ENCODE results near the gene RTCB. TPM values are rescaled to one million over a fixed set of nuclear protein-coding genes. Genes with fewer than 3 reads are reported as not detected.

The RTCB gene
- total RNA-seq, 1 experiment from 2014 or later = 101 TPM

DNA sequence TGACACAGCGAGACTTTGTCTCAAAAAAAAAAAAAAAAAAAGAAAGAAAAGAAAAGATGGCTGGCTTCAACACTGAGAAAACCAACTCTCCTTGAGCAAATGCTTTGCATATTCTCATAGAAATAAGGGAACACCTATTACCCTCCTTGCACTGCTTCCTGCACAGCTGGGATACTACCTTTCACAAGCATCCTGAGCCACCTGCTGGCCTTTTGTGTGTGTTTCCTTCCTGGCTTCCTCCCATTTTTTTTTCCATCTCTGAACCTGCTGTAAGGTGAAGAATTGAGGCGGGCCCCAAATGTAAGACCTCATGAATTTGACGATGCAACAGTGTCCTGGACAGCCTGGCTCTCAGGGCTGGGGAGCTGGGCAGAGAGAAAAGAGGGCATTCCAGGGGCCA, 56.3 kb downstream of the RTCB start:
- Histone ChIP-seq H3K56ac (ENCODE audit: insufficient read length, low read depth, low read length) (no peak overlapping the region), H3K79me2 (ENCODE audit: insufficient read depth, low read length) (no peaks in the 10 kb centered on the region), H3K27me3 (ENCODE audit: insufficient read depth, low read length) (no peaks in the 10 kb centered on the region), H3K18ac (ENCODE audit: insufficient read length, low read depth, low read length) (no peak overlapping the region), H4K5ac (ENCODE audit: insufficient read length, low read depth, low read length) (no peak overlapping the region), H3K23me2 (ENCODE audit: insufficient read length, low read depth, low read length, poor library complexity, severe bottlenecking) (no peaks in the 10 kb centered on the region), H4K20me1 (ENCODE audit: control insufficient read depth, insufficient read depth, insufficient read length) (no peaks in the 10 kb centered on the region), H3K4me1 (ENCODE audit: insufficient read depth, low read length) (no peaks in the 10 kb centered on the region; the same call in 1 of the 2 replicates), H2BK15ac (ENCODE audit: low read depth, low read length) (no peak overlapping the region), H2AK5ac (ENCODE audit: insufficient read length, low read length) (no peak overlapping the region), H3K79me1 (ENCODE audit: insufficient read depth, low read depth, low read length, poor library complexity, severe bottlenecking) (no peaks in the 10 kb centered on the region), H3K4me2 (ENCODE audit: insufficient read depth, insufficient read length, low read length) (no peak overlapping the region), H3K4ac (ENCODE audit: low read depth, low read length) (no peak overlapping the region), H3T11ph (ENCODE audit: low read length) (no peak overlapping the region), H2BK12ac (ENCODE audit: insufficient read length, low read depth, low read length) (no peak overlapping the region), H3K14ac (ENCODE audit: insufficient read depth, low read length) (no peak overlapping the region), H3K9ac (ENCODE audit: extremely low read depth, insufficient read length, low read length) (no peak overlapping the region), H4K8ac (replicated peaks; ENCODE audit: insufficient read length, low read depth, low read length) (no peak overlapping the region), H3K27ac (ENCODE audit: insufficient read length, low read depth, low read length) (no peak overlapping the region), H3K23ac (ENCODE audit: insufficient read length, low read depth, low read length) (no peak overlapping the region), H2BK5ac (ENCODE audit: insufficient read length, low read length) (no peak overlapping the region), H2BK120ac (ENCODE audit: low read depth, low read length, poor library complexity, severe bottlenecking) (no peak overlapping the region), H2BK20ac (ENCODE audit: low read depth, low read length, poor library complexity, severe bottlenecking) (no peak overlapping the region), H2AFZ (ENCODE audit: low read length) (no peak overlapping the region), H3K9me3 (ENCODE audit: control insufficient read depth, low read depth, low read length) (no peaks in the 10 kb centered on the region), H4K91ac (ENCODE audit: insufficient read length, low read depth, low read length) (no peak overlapping the region)
- no CpG with 5 or more reads among the region's 3 CpGs for WGBS (ENCODE audit: extremely low coverage, insufficient read length, low lambda C conversion rate)
- TF ChIP-seq, protein P1, sequence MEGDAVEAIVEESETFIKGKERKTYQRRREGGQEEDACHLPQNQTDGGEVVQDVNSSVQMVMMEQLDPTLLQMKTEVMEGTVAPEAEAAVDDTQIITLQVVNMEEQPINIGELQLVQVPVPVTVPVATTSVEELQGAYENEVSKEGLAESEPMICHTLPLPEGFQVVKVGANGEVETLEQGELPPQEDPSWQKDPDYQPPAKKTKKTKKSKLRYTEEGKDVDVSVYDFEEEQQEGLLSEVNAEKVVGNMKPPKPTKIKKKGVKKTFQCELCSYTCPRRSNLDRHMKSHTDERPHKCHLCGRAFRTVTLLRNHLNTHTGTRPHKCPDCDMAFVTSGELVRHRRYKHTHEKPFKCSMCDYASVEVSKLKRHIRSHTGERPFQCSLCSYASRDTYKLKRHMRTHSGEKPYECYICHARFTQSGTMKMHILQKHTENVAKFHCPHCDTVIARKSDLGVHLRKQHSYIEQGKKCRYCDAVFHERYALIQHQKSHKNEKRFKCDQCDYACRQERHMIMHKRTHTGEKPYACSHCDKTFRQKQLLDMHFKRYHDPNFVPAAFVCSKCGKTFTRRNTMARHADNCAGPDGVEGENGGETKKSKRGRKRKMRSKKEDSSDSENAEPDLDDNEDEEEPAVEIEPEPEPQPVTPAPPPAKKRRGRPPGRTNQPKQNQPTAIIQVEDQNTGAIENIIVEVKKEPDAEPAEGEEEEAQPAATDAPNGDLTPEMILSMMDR (conservative IDR thresholded peaks at IDR 0.05) = peak; percentile 52
- Mint-ChIP-seq H3K36me3 (ENCODE audit: insufficient read depth in 1 of 3, low read depth in 3 of 3) (peaks cover 0 to 3% (median 0%) of the 10 kb centered on the region in 3 experiments; a peak in 2 of 7 replicates), H3K4me1 (peaks cover 10% of the 10 kb centered on the region in 2 experiments), H3K27me3 (ENCODE audit: low read depth) (peaks cover 32% of the 10 kb centered on the region), H3K27ac (peak overlapping the region in 2 of 3 experiments; percentile 25 to 57; a peak in 2 of 7 replicates), H3K4me3 (no peak overlapping the region), H3K9me3 (peaks cover 0 to 3% of the 10 kb centered on the region in 2 experiments; a peak in 4 of 5 replicates)
- no peak for DNase-seq

All from H9 (cell line).